HepG2 (cell line): Measurements from ENCODE around the gene ASF1B. TPM values are rescaled to one million over a fixed set of nuclear protein-coding genes. Genes with fewer than 3 reads are reported as not detected.

ENCODE experiments used
- JDP2 ChIP-seq: sonication (generic); formaldehyde crosslinking; IDR thresholded peaks from 2 replicates; pipeline ENCODE4 v1.8.1; 2022; ENCODE audit warnings: missing genetic modification reagents, borderline replicate concordance
- MAZ ChIP-seq, 2 experiments: sonication (generic) in 1 of 2; formaldehyde crosslinking in 1 of 2; IDR thresholded peaks; 2 replicates each; pipeline versions ENCODE4 v1.5.0 to v1.6.1; 2012 to 2020; ENCODE audit warnings: low read depth in 2 of 2, mild to moderate bottlenecking in 2 of 2, borderline replicate concordance in 1 of 2, improper control_type of control experiment in 1 of 2, low read length in 1 of 2, missing genetic modification reagents in 1 of 2, moderate library complexity in 1 of 2
- RAD21 ChIP-seq: fragments of 450-650 bp; formaldehyde crosslinking; IDR thresholded peaks from 2 replicates; pipeline ENCODE4 v1.5.0; 2020; ENCODE audit warnings: mild to moderate bottlenecking
- SAP130 ChIP-seq: IDR thresholded peaks from 2 replicates; pipeline ENCODE4 v1.6.1; 2016; ENCODE audit warnings: low read depth
- SMC3 ChIP-seq: IDR thresholded peaks from 2 replicates; pipeline ENCODE4 v1.6.1; 2011; ENCODE audit warnings: low read length, improper control_type of control experiment
- SNAI1 ChIP-seq: sonication (generic); formaldehyde crosslinking; IDR thresholded peaks from 2 replicates; pipeline ENCODE4 v1.5.0; 2020; ENCODE audit warnings: mild to moderate bottlenecking, missing genetic modification reagents, borderline replicate concordance
- STAG1 ChIP-seq: sonication (generic); formaldehyde crosslinking; IDR thresholded peaks from 2 replicates; pipeline ENCODE4 v1.4.0; 2020; ENCODE audit warnings: missing genetic modification reagents
- ZBTB38 ChIP-seq: sonication (generic); formaldehyde crosslinking; IDR thresholded peaks from 2 replicates; pipeline ENCODE4 v1.5.1; 2020; ENCODE audit warnings: mild to moderate bottlenecking, missing genetic modification reagents
- polyA plus RNA-seq, 8 experiments: library from polyadenylated mRNA; depleted of rRNA in 3 of 8; stranded (reverse) in 7 of 8; unstranded in 1 of 8; fragments of >200 nt; fragmentation: Illumina TruSeq in 4 of 8; extraction: Trizol in 4 of 8; gene quantifications; 2 replicates each; pipeline versions ENCODE4 v1.2.1 to v1.2.3, GENCODE V29; 2011 to 2016; ENCODE audit warnings: low read depth in 4 of 8, missing spikeins in 1 of 8, mixed read lengths in 1 of 8; ENCODE audit not compliant: insufficient read depth in 1 of 8
- total RNA-seq, 5 experiments: library from RNA; depleted of rRNA; stranded (reverse); fragments of >200 nt; fragmentation: Illumina TruSeq; extraction: Trizol; gene quantifications; 2 replicates each; pipeline ENCODE4 v1.2.3, GENCODE V29; 2016; ENCODE audit warnings: low read depth in 1 of 5
- TF ChIP-seq, protein P1 (sequence below): sonication (generic); formaldehyde crosslinking; IDR thresholded peaks from 2 replicates; pipeline ENCODE4 v1.5.1; 2020; ENCODE audit warnings: missing genetic modification reagents, mild to moderate bottlenecking, borderline replicate concordance
- TF ChIP-seq, protein P2 (sequence below): sonication (generic); formaldehyde crosslinking; IDR thresholded peaks from 2 replicates; pipeline ENCODE4 v1.4.0; 2020; ENCODE audit warnings: missing genetic modification reagents, borderline replicate concordance

Gene ASF1B
- total and polyA plus RNA-seq, 2 of the 13 experiments (the other 11 are each of a cell fraction or from before 2014, with no cell fraction given): 18.2 to 24.8 TPM

DNA sequence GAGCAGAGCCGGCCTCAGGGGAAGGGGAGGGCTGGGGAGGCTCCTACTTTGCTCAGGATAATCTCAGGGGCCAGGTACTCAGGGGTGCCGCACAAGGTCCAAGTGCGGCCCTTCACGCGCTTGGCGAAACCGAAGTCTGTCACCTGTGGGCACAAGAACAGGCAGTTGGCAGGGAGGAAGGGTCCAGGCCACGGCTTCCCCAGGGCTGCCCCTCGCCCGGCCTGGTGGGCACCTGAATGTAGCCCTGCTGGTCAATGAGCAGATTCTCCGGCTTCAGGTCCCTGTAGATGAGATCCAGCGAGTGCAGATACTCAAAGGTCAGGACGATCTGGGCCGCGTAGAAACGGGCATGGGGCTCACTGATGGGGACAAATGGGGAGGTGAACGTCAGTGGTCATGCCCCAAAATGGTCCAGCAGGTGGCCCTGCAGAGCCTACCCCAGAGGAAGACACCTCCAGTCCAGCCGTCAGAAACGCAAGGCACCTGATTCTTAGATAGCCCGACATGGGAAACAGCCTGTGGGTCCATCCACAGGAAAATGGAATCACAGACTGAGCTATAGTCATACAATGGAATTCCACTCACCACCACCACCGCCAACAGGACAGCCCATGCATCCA, 38.7 kb downstream of the ASF1B start (continued):
- TF ChIP-seq SAP130 (CRISPR knock-in tag) (0 out of 2 replicates have a peak, but pooled peaks have one; percentile 14), ZBTB38 (CRISPR knock-in tag) (peak; percentile 67), RAD21 (CRISPR knock-in tag) (peak; percentile 61), SNAI1 (no peak), STAG1 (CRISPR knock-in tag) (peak; percentile 56), JDP2 (no peak), MAZ (IDR thresholded peaks at IDR 0.05; ENCODE audit: borderline replicate concordance, low read depth, low read length) (no peak), MAZ (CRISPR knock-in tag; IDR thresholded peaks at IDR 0.05; ENCODE audit: low read depth) (no peak), SMC3 (peak; percentile 53)
- TF ChIP-seq, protein P1, sequence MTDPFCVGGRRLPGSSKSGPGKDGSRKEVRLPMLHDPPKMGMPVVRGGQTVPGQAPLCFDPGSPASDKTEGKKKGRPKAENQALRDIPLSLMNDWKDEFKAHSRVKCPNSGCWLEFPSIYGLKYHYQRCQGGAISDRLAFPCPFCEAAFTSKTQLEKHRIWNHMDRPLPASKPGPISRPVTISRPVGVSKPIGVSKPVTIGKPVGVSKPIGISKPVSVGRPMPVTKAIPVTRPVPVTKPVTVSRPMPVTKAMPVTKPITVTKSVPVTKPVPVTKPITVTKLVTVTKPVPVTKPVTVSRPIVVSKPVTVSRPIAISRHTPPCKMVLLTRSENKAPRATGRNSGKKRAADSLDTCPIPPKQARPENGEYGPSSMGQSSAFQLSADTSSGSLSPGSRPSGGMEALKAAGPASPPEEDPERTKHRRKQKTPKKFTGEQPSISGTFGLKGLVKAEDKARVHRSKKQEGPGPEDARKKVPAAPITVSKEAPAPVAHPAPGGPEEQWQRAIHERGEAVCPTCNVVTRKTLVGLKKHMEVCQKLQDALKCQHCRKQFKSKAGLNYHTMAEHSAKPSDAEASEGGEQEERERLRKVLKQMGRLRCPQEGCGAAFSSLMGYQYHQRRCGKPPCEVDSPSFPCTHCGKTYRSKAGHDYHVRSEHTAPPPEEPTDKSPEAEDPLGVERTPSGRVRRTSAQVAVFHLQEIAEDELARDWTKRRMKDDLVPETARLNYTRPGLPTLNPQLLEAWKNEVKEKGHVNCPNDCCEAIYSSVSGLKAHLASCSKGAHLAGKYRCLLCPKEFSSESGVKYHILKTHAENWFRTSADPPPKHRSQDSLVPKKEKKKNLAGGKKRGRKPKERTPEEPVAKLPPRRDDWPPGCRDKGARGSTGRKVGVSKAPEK (CRISPR knock-in tag): no peak
- TF ChIP-seq, protein P2, sequence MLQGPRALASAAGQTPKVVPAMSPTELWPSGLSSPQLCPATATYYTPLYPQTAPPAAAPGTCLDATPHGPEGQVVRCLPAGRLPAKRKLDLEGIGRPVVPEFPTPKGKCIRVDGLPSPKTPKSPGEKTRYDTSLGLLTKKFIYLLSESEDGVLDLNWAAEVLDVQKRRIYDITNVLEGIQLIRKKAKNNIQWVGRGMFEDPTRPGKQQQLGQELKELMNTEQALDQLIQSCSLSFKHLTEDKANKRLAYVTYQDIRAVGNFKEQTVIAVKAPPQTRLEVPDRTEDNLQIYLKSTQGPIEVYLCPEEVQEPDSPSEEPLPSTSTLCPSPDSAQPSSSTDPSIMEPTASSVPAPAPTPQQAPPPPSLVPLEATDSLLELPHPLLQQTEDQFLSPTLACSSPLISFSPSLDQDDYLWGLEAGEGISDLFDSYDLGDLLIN (CRISPR knock-in tag): 0 out of 2 replicates have a peak, but pooled peaks have one; percentile 26
- TF ChIP-seq, all 625 proteins: peak for 8
